Ectodermal cell (in vitro differentiated cells): ENCODE measurements around the gene PHF14. TPM values are rescaled to one million over a fixed set of nuclear protein-coding genes. Genes with fewer than 3 reads are reported as not detected.
"Not testable (repeated sequence)": the region's sequence is repeated elsewhere in the genome, so short reads cannot be mapped to it uniquely, and the experiment has no call there.

Source experiments
- H3K27ac ChIP-seq: 2 replicates; pipeline ENCODE4 v1.7.0; 2013; ENCODE audit warnings: mild to moderate bottlenecking, low read depth, low read length; ENCODE audit not compliant: insufficient read depth, poor library complexity, severe bottlenecking
- H3K27me3 ChIP-seq: 2 replicates; pipeline ENCODE4 v1.7.0; 2013; ENCODE audit warnings: mild to moderate bottlenecking, low read length; ENCODE audit not compliant: insufficient read depth, control insufficient read depth, poor library complexity, severe bottlenecking
- H3K36me3 ChIP-seq: one replicate; pipeline ENCODE4 v1.7.0; 2013; ENCODE audit warnings: low read length; ENCODE audit not compliant: control insufficient read depth, insufficient read depth
- H3K4me1 ChIP-seq: one replicate; pipeline ENCODE4 v1.7.0; 2013; ENCODE audit warnings: low read length; ENCODE audit not compliant: control insufficient read depth, insufficient read depth
- H3K4me3 ChIP-seq: 2 replicates; pipeline ENCODE4 v1.7.0; 2013; ENCODE audit warnings: low read depth, low read length, control low read depth; ENCODE audit not compliant: insufficient read depth
- H3K9me3 ChIP-seq: 2 replicates; pipeline ENCODE4 v1.7.0; 2013; ENCODE audit warnings: mild to moderate bottlenecking, low read length, moderate library complexity; ENCODE audit not compliant: control insufficient read depth
- WGBS, 2 experiments: methylation state at CpG; one replicate each; pipeline ENCODE4 v1.1.7; 2013; ENCODE audit warnings: missing lambda C conversion rate in 2 of 2; 5-methylcytosine and 5-hydroxymethylcytosine counted together
- polyA plus RNA-seq, 4 experiments: library from polyadenylated mRNA; stranded (reverse); fragments of 50-300 nt; gene quantifications; one replicate each; pipeline ENCODE4 v1.2.3, GENCODE V29; 2013

PHF14 gene, protein sequence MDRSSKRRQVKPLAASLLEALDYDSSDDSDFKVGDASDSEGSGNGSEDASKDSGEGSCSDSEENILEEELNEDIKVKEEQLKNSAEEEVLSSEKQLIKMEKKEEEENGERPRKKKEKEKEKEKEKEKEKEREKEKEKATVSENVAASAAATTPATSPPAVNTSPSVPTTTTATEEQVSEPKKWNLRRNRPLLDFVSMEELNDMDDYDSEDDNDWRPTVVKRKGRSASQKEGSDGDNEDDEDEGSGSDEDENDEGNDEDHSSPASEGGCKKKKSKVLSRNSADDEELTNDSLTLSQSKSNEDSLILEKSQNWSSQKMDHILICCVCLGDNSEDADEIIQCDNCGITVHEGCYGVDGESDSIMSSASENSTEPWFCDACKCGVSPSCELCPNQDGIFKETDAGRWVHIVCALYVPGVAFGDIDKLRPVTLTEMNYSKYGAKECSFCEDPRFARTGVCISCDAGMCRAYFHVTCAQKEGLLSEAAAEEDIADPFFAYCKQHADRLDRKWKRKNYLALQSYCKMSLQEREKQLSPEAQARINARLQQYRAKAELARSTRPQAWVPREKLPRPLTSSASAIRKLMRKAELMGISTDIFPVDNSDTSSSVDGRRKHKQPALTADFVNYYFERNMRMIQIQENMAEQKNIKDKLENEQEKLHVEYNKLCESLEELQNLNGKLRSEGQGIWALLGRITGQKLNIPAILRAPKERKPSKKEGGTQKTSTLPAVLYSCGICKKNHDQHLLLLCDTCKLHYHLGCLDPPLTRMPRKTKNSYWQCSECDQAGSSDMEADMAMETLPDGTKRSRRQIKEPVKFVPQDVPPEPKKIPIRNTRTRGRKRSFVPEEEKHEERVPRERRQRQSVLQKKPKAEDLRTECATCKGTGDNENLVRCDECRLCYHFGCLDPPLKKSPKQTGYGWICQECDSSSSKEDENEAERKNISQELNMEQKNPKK
- 62.4 TPM for polyA plus RNA-seq (2013, experiment 1 of 4)
- polyA plus RNA-seq (2013, experiment 2 of 4), result 57.6 TPM
- 67.3 TPM for polyA plus RNA-seq (2013, experiment 3 of 4)
- 66.5 TPM for polyA plus RNA-seq (2013, experiment 4 of 4)

DNA sequence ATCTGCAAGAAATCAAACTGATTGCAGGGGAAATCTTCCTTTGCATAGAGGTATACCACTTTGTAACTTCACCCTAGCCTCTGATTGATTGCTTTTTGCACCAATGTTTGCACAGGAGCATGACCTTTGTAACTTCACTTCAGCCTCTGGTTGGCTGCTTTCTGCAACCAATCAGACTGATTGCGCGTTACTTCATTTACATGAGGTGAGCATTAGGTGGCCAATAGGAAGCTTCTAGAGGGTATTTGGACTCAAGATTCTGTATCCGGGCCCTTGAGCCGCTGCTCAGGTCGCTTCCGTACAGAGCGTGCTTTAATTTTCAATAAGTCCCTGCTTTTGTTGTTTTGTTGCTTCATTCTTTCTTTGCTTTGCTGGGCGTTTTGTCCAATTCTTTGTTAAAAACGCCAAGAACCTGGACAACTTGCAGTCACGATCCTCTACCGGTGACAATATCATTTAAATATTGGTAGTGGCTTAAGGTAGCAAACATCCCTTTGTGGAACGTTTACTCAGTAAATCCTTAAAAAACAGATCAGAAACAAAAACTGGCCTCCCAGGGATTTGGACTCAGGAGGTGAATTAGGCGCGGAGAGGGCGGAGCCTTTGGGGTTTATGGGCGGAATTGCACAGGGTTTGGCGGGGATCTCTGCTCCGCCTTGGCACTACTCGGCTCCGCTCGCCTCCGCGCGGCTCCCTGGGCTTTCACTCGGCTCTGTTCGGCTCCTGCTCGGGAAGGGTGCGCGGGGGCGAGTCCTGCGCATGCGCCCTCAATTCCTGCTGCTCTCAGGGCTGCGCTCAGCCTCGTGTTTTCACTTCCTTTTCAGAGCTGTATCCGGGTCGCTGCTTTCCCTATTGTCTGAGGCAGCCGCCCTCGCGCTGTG lies at the start of gene PHF14:
Gene PHF14 (plus strand): TSS at position 812 of the 881 bp plus-strand sequence. CDS start 452 bp downstream, outside the sequence.
- Histone ChIP-seq H3K27ac (peak within 1 kb of the TSS; percentile 85), H3K9me3 (no peaks in the 10 kb centered on the region), H3K36me3 (no peaks in the 10 kb centered on the region), H3K4me1 (no peaks in the 10 kb centered on the region), H3K4me3 (peak within 1 kb of the TSS; percentile 67), H3K27me3 (no peaks in the 10 kb centered on the region)
- 22 to 25% methylated on average over 38 to 39 of the region's 39 CpGs for WGBS, 2 experiments

- Histone ChIP-seq H3K9me3 (no peaks in the 10 kb centered on the region), H3K27ac (no peak overlapping the region), H3K4me3 (no peak overlapping the region), H3K36me3 (no peaks in the 10 kb centered on the region), H3K4me1 (no peaks in the 10 kb centered on the region), H3K27me3 (no peaks in the 10 kb centered on the region)
- 92 to 93% methylated on average over 2 of the region's 2 CpGs for WGBS, 2 experiments
These were observed 49.3 kb upstream of the PHF14 start for GRCh38 chr7:10924370-10924769.

DNA sequence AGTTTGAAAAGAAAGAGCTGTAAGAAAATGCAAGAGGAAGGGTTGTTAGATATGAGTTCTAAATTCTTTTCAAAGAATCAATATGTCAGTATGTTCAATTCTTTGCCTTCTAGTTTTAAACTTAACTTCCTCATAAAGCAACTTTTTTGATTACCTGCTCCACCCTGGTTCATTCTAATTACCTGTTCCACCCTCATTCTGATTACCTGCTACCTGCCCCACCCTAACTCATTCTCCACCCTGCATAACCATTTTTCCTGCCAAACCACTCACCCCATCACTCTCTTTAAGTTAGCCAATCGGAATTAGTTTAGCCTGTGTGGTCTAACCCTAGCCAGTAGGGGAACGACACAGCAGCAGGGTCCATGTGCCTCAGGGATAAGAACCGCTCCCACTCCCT lies 45.5 kb upstream of the PHF14 start:
- H3K9me3 ChIP-seq, H3K4me3 ChIP-seq, H3K27me3 ChIP-seq, H3K27ac ChIP-seq, H3K4me1 ChIP-seq, H3K36me3 ChIP-seq: not testable (repeated sequence)
- 88 to 94% methylated on average over 3 of the region's 3 CpGs for WGBS, 2 experiments

GRCh38 chr7:10930551-10930950 lies 43.1 kb upstream of the PHF14 start:
- Histone ChIP-seq H3K27ac (no peak overlapping the region), H3K4me3 (no peak overlapping the region), H3K27me3 (no peaks in the 10 kb centered on the region), H3K9me3 (no peaks in the 10 kb centered on the region), H3K36me3 (peaks cover 13% of the 10 kb centered on the region), H3K4me1 (no peaks in the 10 kb centered on the region)
- WGBS, 2 experiments, result 89 to 93% methylated on average over 3 of the region's 3 CpGs

- Histone ChIP-seq H3K36me3 (peaks cover 18% of the 10 kb centered on the region), H3K4me1 (no peaks in the 10 kb centered on the region), H3K9me3 (no peaks in the 10 kb centered on the region), H3K27ac (no peak overlapping the region), H3K4me3 (no peak overlapping the region), H3K27me3 (no peaks in the 10 kb centered on the region)
- 79 to 82% methylated on average over 5 of the region's 5 CpGs for WGBS, 2 experiments
These were observed 42.5 kb upstream of the PHF14 start for GRCh38 chr7:10931161-10931560.

GRCh38 chr7:10934292-10934691 lies 39.4 kb upstream of the PHF14 start:
- H3K27me3 ChIP-seq, result no peaks in the 10 kb centered on the region
- peaks cover 29% of the 10 kb centered on the region for H3K36me3 ChIP-seq
- no peaks in the 10 kb centered on the region for H3K9me3 ChIP-seq
- no peak overlapping the region for H3K4me3 ChIP-seq
- no peak overlapping the region for H3K27ac ChIP-seq
- no peaks in the 10 kb centered on the region for H3K4me1 ChIP-seq

- 1 to 2% methylated on average over 18 of the region's 18 CpGs for WGBS, 2 experiments
- H3K9me3 ChIP-seq, result no peaks in the 10 kb centered on the region
- peaks cover 4% of the 10 kb centered on the region for H3K4me1 ChIP-seq
- H3K4me3 ChIP-seq, result peak overlapping the region; percentile 99
- peak overlapping the region; percentile 100 for H3K27ac ChIP-seq
- no peaks in the 10 kb centered on the region for H3K27me3 ChIP-seq
- peaks cover 22% of the 10 kb centered on the region for H3K36me3 ChIP-seq
These were observed 34.3 kb upstream of the PHF14 start for GRCh38 chr7:10939237-10939910.

- peaks cover 4% of the 10 kb centered on the region for H3K4me1 ChIP-seq
- peak overlapping the region; percentile 99 for H3K4me3 ChIP-seq
These were observed 33.6 kb upstream of the PHF14 start for GRCh38 chr7:10939911-10940703.

More at GRCh38 chr7:10939911-10940703, 33.6 kb upstream of the PHF14 start:
- Histone ChIP-seq H3K27ac (peak overlapping the region; percentile 100), H3K9me3 (no peaks in the 10 kb centered on the region), H3K36me3 (peaks cover 18% of the 10 kb centered on the region), H3K27me3 (no peaks in the 10 kb centered on the region)
- 0% methylated on average over 61 of the region's 61 CpGs for WGBS, 2 experiments
